Dendritic cell treated with granulocyte-macrophage colony-stimulating factor and Interleukin-4, amounts not matched to agents 40 ng/mL and 50 ng/mL, for 4 days (primary cell): ENCODE results near the gene NOP16.

Experiments
- H3K27ac Mint-ChIP-seq: one replicate; pipeline ENCODE4 v1.8.0; 2022; ENCODE audit warnings: mild to moderate bottlenecking, mixed read lengths
- H3K27me3 Mint-ChIP-seq: one replicate; pipeline ENCODE4 v1.8.0; 2022; ENCODE audit warnings: mild to moderate bottlenecking, mixed read lengths
- H3K36me3 Mint-ChIP-seq: one replicate; pipeline ENCODE4 v1.8.0; 2022; ENCODE audit warnings: low read depth, mixed read lengths
- H3K4me1 Mint-ChIP-seq: one replicate; pipeline ENCODE4 v1.8.0; 2022; ENCODE audit warnings: low read depth, mixed read lengths
- H3K4me3 Mint-ChIP-seq: one replicate; pipeline ENCODE4 v1.8.0; 2022; ENCODE audit warnings: mild to moderate bottlenecking, moderate library complexity, mixed read lengths
- H3K9me3 Mint-ChIP-seq: one replicate; pipeline ENCODE4 v1.8.0; 2022; ENCODE audit warnings: mixed read lengths
- intact Hi-C: fragments of 100-400 bp; cut with micrococcal nuclease; formaldehyde crosslinking; loops from one replicate; pipeline ENCODE4 v1.15.0; 2022

Gene NOP16

DNA sequence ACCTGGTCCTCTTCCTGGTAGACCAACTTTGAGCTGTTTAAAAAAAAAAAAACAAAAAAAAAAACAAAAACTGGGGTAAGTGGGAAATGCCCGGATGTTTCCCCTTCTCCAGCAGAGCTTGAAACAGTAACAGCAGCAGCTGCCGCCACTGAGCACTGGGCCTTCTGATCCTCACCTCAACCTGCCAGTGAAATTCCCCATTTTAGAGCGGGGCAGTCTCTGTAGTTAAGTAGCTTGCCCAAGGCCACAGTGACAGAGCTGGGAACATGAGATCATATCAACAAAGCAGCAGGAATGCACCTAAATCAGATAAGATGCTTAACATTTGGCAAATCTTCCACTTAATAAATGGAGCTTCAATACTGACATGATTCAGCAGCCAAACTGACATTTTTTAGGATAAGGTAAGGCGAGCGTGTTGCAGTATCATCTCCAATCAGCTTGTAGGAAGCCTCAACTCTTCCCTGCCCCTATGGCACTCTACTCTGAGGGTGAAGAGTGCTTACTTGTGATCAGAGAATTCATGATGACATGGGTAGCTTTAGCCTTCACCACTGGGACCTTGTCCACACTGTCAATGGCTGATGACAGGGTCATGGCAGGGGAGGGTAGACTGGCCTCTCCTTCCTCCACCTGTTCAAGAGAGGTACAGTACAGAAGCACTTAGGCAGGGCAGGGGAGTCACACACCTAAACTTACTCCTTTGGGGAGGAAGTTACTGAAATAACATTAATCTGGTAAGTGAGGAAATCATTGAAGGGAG, 36.1 kb downstream of the NOP16 start:
- peaks cover under 1% of the 10 kb centered on the region for H3K4me1 Mint-ChIP-seq
- H3K27me3 Mint-ChIP-seq = no peaks in the 10 kb centered on the region
- no peaks in the 10 kb centered on the region for H3K9me3 Mint-ChIP-seq
- H3K36me3 Mint-ChIP-seq = peaks cover 100% of the 10 kb centered on the region
- no peak overlapping the region for H3K27ac Mint-ChIP-seq
- no peak overlapping the region for H3K4me3 Mint-ChIP-seq
- intact Hi-C loops = no loop called here

DNA sequence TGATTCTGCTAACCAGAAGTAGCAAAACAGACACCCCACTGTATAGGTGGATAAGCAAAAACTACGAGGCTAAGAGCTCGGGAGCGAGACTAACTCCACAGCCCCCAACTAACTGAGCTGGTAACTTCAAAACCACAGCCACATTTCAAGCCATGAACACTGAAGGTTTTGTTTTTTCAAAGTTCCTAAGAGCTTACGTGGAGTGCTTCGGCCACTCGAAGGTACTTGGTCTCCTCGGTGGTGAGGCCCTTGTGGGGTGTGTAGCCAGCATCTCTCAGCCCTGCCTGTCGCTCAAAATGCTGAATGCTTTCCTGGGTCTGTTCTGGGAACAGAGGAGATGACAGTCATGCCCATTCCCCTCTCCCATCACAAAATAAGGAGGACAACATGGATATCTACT, 38.0 kb downstream of the NOP16 start:
- Mint-ChIP-seq H3K27ac (no peak overlapping the region), H3K9me3 (no peaks in the 10 kb centered on the region), H3K27me3 (no peaks in the 10 kb centered on the region), H3K36me3 (peaks cover 100% of the 10 kb centered on the region), H3K4me1 (no peaks in the 10 kb centered on the region), H3K4me3 (no peak overlapping the region)
- intact Hi-C loops = no loop called here

- Mint-ChIP-seq H3K9me3 (no peaks in the 10 kb centered on the region), H3K36me3 (peaks cover 67% of the 10 kb centered on the region), H3K27me3 (no peaks in the 10 kb centered on the region), H3K27ac (no peak overlapping the region), H3K4me1 (no peaks in the 10 kb centered on the region), H3K4me3 (no peak overlapping the region)
- intact Hi-C loops = no loop called here
Measured at GRCh38 chr5:176342766-176343458, 45.5 kb downstream of the NOP16 start.

GRCh38 chr5:176342158-176342483, 46.3 kb downstream of the NOP16 start:
- H3K27ac Mint-ChIP-seq = no peak overlapping the region
- H3K27me3 Mint-ChIP-seq = no peaks in the 10 kb centered on the region
- peaks cover 67% of the 10 kb centered on the region for H3K36me3 Mint-ChIP-seq
- intact Hi-C loops = no loop called here
- no peaks in the 10 kb centered on the region for H3K4me1 Mint-ChIP-seq
- H3K9me3 Mint-ChIP-seq = no peaks in the 10 kb centered on the region
- H3K4me3 Mint-ChIP-seq = no peak overlapping the region

DNA sequence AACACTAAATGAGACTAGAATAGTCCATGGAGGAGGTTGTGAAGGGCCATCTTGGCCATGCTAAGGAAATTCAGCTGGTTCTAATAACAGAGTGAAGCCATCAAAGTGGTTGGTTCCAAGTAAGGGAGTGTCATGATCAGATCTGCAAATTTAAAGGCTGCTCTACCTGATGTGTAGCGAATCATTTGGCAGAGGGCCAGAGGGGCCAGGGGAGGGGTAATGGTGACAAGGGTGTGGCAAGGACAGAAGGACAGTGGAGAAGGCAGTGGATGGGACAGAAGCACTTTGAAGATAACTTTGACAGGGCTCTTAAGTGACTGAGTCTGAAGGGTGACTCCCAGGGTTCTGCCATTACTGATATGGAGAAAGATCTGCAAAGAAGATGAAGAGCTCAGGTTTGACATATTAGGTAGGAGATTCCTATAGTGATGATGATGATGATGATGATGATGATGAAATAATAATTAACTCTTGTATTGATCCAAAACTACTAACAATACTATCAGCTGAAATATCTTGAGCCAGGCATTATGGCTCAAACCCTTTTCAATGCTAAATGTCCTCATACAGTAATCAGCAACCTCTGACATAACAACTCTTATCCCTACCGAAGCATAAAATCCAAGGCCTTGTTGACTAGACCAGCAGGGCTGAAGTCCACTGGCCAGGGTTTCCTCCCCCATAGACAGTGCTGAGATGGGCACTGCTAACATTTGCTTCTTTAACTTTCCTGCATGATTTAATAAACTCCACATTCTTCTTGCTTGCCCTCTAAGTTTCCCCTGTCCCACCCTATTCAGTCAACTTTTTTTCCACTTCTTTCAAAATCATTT, 46.9 kb downstream of the NOP16 start:
- H3K4me3 Mint-ChIP-seq = no peak overlapping the region
- H3K27me3 Mint-ChIP-seq = no peaks in the 10 kb centered on the region
- peaks cover 67% of the 10 kb centered on the region for H3K36me3 Mint-ChIP-seq
- no peak overlapping the region for H3K27ac Mint-ChIP-seq
- intact Hi-C loops = no loop called here
- no peaks in the 10 kb centered on the region for H3K4me1 Mint-ChIP-seq
- no peaks in the 10 kb centered on the region for H3K9me3 Mint-ChIP-seq

DNA sequence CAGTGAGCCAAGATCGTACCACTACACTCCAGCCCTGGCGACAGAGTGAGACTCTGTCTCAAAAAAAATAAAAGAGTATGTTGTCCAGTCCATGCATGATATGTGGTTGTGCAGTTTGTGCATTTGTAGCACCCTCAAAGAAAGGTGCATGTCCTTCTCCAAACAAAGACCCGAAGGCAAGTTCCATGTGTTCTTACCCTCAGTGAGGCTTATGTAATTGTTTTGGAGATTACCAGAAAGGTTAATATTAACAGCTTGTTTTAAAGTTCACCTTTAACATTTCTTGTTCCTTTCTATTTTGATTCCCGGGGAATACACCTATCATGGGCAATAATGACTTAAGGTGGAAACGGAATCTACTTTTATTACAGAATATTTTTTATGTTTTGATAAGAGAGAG, 49.1 kb downstream of the NOP16 start:
- Mint-ChIP-seq H3K27ac (no peak overlapping the region), H3K36me3 (peaks cover 54% of the 10 kb centered on the region), H3K27me3 (no peaks in the 10 kb centered on the region), H3K4me3 (no peak overlapping the region), H3K9me3 (no peaks in the 10 kb centered on the region), H3K4me1 (no peaks in the 10 kb centered on the region)
- intact Hi-C loops = no loop called here

DNA sequence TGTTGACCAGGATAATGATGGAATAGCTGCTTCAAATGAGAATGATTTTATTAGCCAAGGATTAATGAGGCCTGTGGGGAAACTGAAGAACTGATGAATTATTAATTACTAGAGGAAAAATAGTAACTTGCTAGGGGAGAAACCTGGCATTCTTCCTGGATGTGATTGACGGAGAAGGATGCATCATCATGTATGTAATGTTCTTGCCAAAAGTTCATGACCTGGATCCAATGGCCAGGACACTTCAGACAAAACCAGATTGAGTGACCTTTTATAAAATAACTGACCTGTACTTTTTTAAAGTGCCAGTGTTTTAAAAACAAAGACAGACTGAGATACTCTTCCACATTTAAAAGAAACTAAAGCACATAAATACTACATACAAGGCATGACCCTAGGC, 50.5 kb downstream of the NOP16 start:
- Mint-ChIP-seq H3K27ac (no peak overlapping the region), H3K4me3 (no peak overlapping the region), H3K9me3 (no peaks in the 10 kb centered on the region), H3K36me3 (peaks cover 55% of the 10 kb centered on the region), H3K4me1 (no peaks in the 10 kb centered on the region), H3K27me3 (no peaks in the 10 kb centered on the region)
- intact Hi-C loops = no loop called here

GRCh38 chr5:176334031-176334770, 54.2 kb downstream of the NOP16 start:
- H3K27ac Mint-ChIP-seq = no peak overlapping the region
- no peak overlapping the region for H3K4me3 Mint-ChIP-seq
- intact Hi-C loops = no loop called here
- no peaks in the 10 kb centered on the region for H3K9me3 Mint-ChIP-seq
- H3K36me3 Mint-ChIP-seq = peaks cover 37% of the 10 kb centered on the region
- no peaks in the 10 kb centered on the region for H3K4me1 Mint-ChIP-seq
- H3K27me3 Mint-ChIP-seq = no peaks in the 10 kb centered on the region
